Thyroid gland (tissue), 4 donors: ENCODE results near the gene ZNF19.

Experiments used
- CTCF ChIP-seq, 6 experiments: fragments of 200-600 bp in 3 of 6; fragments of 450-650 bp in 3 of 6; sonication (generic) in 3 of 6; IDR thresholded peaks; one replicate each; pipeline ENCODE4 v1.5.1; 2016 to 2019; ENCODE audit warnings: antibody characterized with exemption in 6 of 6, mild to moderate bottlenecking in 2 of 6, inconsistent platforms in 1 of 6, moderate library complexity in 1 of 6
- POLR2A ChIP-seq, 2 donors: fragments of 450-650 bp; IDR thresholded peaks; one replicate each; pipeline ENCODE4 v1.6.1; 2017; ENCODE audit warnings: antibody characterized with exemption in 2 of 2, mild to moderate bottlenecking in 2 of 2, moderate library complexity in 1 of 2

DNA sequence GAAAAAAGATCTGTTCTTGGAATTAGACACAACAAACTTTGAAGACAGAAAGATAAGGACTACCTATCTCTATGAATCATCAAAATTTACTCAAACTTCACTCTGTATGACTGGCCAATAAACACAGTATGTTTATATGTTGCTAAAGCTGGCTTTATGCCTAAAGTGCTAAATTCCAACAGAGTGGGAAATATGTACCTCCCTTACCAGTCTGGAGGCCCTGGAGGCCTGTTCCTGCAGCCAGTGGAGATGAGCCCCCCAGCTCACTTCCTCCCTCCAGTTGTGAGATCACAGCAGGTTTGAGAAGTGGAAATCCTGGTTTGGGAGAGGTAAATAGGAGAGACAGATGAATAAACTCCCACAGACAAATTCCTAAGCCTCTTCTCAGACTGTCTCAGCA is 36.1 kb downstream of the ZNF19 start:
- TF ChIP-seq CTCF (IDR thresholded peaks at IDR 0.05) (no peak), POLR2A (IDR thresholded peaks at IDR 0.05) (no peak)
